WTC11 (cell line): ENCODE measurements around the gene MAML3. TPM values are rescaled to one million over a fixed set of nuclear protein-coding genes. Genes with fewer than 3 reads are reported as not detected.

Experiments used
- ATAC-seq: fragments of 200-7000 bp; cut with Tn5 transposase; 2 replicates; pipeline ENCODE4 v1.10.0; 2021; ENCODE audit warnings: mild to moderate bottlenecking, moderate library complexity
- CTCF ChIA-PET: fragments of 300-600 bp; sonication (Branson Sonifier 250); formaldehyde crosslinking; loops from one replicate; lab custom pipeline; 2021; ENCODE audit warnings: antibody characterized with exemption; lab: Charles Lee
- POLR2A ChIA-PET: fragments of 350-600 bp; sonication (Branson Sonifier 250); formaldehyde crosslinking; loops from one replicate; lab custom pipeline; 2021; ENCODE audit warnings: antibody characterized with exemption; lab: Charles Lee
- DNase-seq: peaks from one replicate; pipeline ENCODE4 v3.0.0; 2021; ENCODE audit warnings: low spot score
- H3K27ac Mint-ChIP-seq: 2 replicates; pipeline ENCODE4 v1.8.0; 2021; ENCODE audit warnings: mixed read lengths
- H3K27me3 Mint-ChIP-seq: 2 replicates; pipeline ENCODE4 v1.8.0; 2021; ENCODE audit warnings: low read depth, mild to moderate bottlenecking, moderate library complexity, mixed read lengths
- H3K36me3 Mint-ChIP-seq: 2 replicates; pipeline ENCODE4 v1.8.0; 2021; ENCODE audit warnings: mixed read lengths
- H3K4me1 Mint-ChIP-seq: 2 replicates; pipeline ENCODE4 v1.8.0; 2022; ENCODE audit warnings: mixed read lengths
- H3K4me3 Mint-ChIP-seq: 2 replicates; pipeline ENCODE4 v1.8.0; 2021; ENCODE audit warnings: mild to moderate bottlenecking, moderate library complexity, mixed read lengths
- H3K9me3 Mint-ChIP-seq: 2 replicates; pipeline ENCODE4 v1.8.0; 2021; ENCODE audit warnings: mixed read lengths
- ESRRA ChIP-seq: sonication (generic); formaldehyde crosslinking; IDR thresholded peaks from 2 replicates; pipeline ENCODE4 v1.8.1; 2022; ENCODE audit warnings: mild to moderate bottlenecking, missing genetic modification reagents, borderline replicate concordance
- FOXK1 ChIP-seq: sonication (generic); formaldehyde crosslinking; IDR thresholded peaks from 2 replicates; pipeline ENCODE4 v1.8.0; 2022; ENCODE audit warnings: mild to moderate bottlenecking, moderate library complexity, missing genetic modification reagents
- FOXP1 ChIP-seq: sonication (generic); formaldehyde crosslinking; IDR thresholded peaks from 2 replicates; pipeline ENCODE4 v1.8.0; 2022; ENCODE audit warnings: missing genetic modification reagents, mild to moderate bottlenecking, moderate library complexity, borderline replicate concordance
- IRF2 ChIP-seq: sonication (generic); formaldehyde crosslinking; IDR thresholded peaks from 2 replicates; pipeline ENCODE4 v1.8.0; 2022; ENCODE audit warnings: low read depth, missing genetic modification reagents, borderline replicate concordance
- JAZF1 ChIP-seq: fragments of 250-450 bp; sonication (Bioruptor Pico); IDR thresholded peaks from 2 replicates; pipeline ENCODE4 v1.9.0; 2021; ENCODE audit warnings: moderate library complexity, mild to moderate bottlenecking, inconsistent platforms
- KAT7 ChIP-seq: sonication (generic); formaldehyde crosslinking; IDR thresholded peaks from 2 replicates; pipeline ENCODE4 v1.8.1; 2023; ENCODE audit warnings: missing genetic modification reagents, mild to moderate bottlenecking, borderline replicate concordance
- NR1H2 ChIP-seq: sonication (generic); formaldehyde crosslinking; IDR thresholded peaks from 2 replicates; pipeline ENCODE4 v1.9.0; 2021; ENCODE audit warnings: mild to moderate bottlenecking, moderate library complexity, missing genetic modification reagents
- TCF7 ChIP-seq: sonication (generic); formaldehyde crosslinking; IDR thresholded peaks from 2 replicates; pipeline ENCODE4 v1.8.0; 2022; ENCODE audit warnings: mild to moderate bottlenecking, low read depth, missing genetic modification reagents, moderate library complexity
- TP53 ChIP-seq: sonication (generic); formaldehyde crosslinking; IDR thresholded peaks from 2 replicates; pipeline ENCODE4 v1.8.1; 2023; ENCODE audit warnings: mild to moderate bottlenecking, missing genetic modification reagents
- ZNF121 ChIP-seq: sonication (generic); formaldehyde crosslinking; IDR thresholded peaks from 2 replicates; pipeline ENCODE4 v1.8.0; 2023; ENCODE audit warnings: missing genetic modification reagents
- ZNF232 ChIP-seq: sonication (generic); formaldehyde crosslinking; IDR thresholded peaks from 2 replicates; pipeline ENCODE4 v1.8.0; 2022; ENCODE audit warnings: mild to moderate bottlenecking, missing genetic modification reagents
- ZNF263 ChIP-seq: sonication (generic); formaldehyde crosslinking; IDR thresholded peaks from 2 replicates; pipeline ENCODE4 v1.8.1; 2022; ENCODE audit warnings: low read depth, mild to moderate bottlenecking, moderate library complexity, missing genetic modification reagents
- total RNA-seq: library from RNA; stranded (reverse); gene quantifications from 3 replicates; pipeline ENCODE4 v1.2.3, GENCODE V29; 2021
- TF ChIP-seq, protein P1 (sequence below): sonication (generic); formaldehyde crosslinking; conservative IDR thresholded peaks from 2 replicates; pipeline ENCODE4 v1.8.1; 2023; ENCODE audit warnings: mild to moderate bottlenecking, low read depth, missing genetic modification reagents, moderate library complexity
- TF ChIP-seq, protein P2 (sequence below): sonication (generic); formaldehyde crosslinking; conservative IDR thresholded peaks from 2 replicates; pipeline ENCODE4 v1.8.1; 2022; ENCODE audit warnings: mild to moderate bottlenecking, missing genetic modification reagents
- TF ChIP-seq, protein P3 (sequence below): sonication (generic); formaldehyde crosslinking; IDR thresholded peaks from 2 replicates; pipeline ENCODE4 v1.8.1; 2023; ENCODE audit warnings: mild to moderate bottlenecking, missing genetic modification reagents
- TF ChIP-seq, protein P4 (sequence below): sonication (generic); formaldehyde crosslinking; IDR thresholded peaks from 2 replicates; pipeline ENCODE4 v1.8.0; 2022; ENCODE audit warnings: mild to moderate bottlenecking, missing genetic modification reagents
- TF ChIP-seq, protein P5 (sequence below): sonication (generic); formaldehyde crosslinking; IDR thresholded peaks from 2 replicates; pipeline ENCODE4 v1.8.0; 2023; ENCODE audit warnings: missing genetic modification reagents
- TF ChIP-seq, protein P6 (sequence below): fragments of 250-450 bp; sonication (Bioruptor Pico); IDR thresholded peaks from 2 replicates; pipeline ENCODE4 v1.9.0; 2021; ENCODE audit warnings: mild to moderate bottlenecking
- TF ChIP-seq, protein P7 (sequence below): fragments of 250-450 bp; sonication (Bioruptor Pico); conservative IDR thresholded peaks from 2 replicates; pipeline ENCODE4 v1.9.0; 2021; ENCODE audit warnings: mild to moderate bottlenecking
- TF ChIP-seq, protein P8 (sequence below): sonication (generic); formaldehyde crosslinking; IDR thresholded peaks from 2 replicates; pipeline ENCODE4 v1.8.1; 2023; ENCODE audit warnings: mild to moderate bottlenecking, missing genetic modification reagents, borderline replicate concordance

The MAML3 gene
- total RNA-seq, 1 experiment from 2014 or later = 7.4 TPM

DNA sequence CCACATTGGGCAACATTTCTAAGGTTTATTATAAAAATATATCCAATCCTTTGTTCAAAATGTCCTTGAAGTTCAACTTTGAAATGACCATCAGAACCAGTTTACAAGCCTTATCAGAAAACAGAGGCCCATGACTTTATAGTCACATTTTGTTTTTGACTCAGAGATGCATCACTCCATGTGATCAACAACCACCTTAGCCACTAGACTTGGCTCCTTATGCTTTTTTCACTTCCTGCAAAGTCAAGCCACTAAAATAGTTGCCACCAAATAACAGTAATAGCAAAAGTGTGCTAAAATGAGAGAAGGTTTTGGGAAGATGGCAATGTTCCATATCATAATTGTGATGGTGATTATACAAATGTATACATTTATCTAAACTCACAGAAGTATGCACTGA lies 181.7 kb downstream of the MAML3 start (continued):
- TF ChIP-seq KAT7 (CRISPR knock-in tag) (no peak), IRF2 (CRISPR knock-in tag) (no peak)

DNA sequence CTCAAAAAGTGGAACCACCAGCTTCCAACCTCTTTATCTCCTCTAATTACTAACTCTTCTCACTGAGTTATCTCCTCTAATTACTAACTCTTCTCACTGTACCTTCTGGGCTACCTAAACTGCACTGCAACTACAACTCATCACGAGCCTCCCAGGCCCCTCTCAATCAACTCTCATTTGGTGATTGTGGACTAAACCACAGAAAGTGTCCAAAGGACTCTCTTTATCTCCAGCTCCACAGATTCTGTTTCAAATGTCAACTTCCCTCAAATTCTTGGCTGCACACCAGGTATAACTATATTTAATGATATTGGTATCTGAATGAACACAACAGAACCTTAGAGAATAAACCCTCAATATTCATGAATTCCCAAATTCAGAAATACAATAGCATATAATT lies 182.9 kb downstream of the MAML3 start:
- no peak overlapping the region for H3K4me3 Mint-ChIP-seq
- ATAC-seq (no peak), DNase-seq (no peak)
- H3K36me3 Mint-ChIP-seq = no peaks in the 10 kb centered on the region
- H3K27me3 Mint-ChIP-seq = peaks cover 9% of the 10 kb centered on the region
- ChIA-PET CTCF (no interaction called here), POLR2A (no interaction called here)
- no peaks in the 10 kb centered on the region for H3K4me1 Mint-ChIP-seq
- no peaks in the 10 kb centered on the region for H3K9me3 Mint-ChIP-seq
- no peak overlapping the region for H3K27ac Mint-ChIP-seq
- no peak for TF ChIP-seq TCF7 (CRISPR knock-in tag)
- TF ChIP-seq NR1H2 (CRISPR knock-in tag) = no peak
- no peak for TF ChIP-seq JAZF1
- TF ChIP-seq, protein P1, sequence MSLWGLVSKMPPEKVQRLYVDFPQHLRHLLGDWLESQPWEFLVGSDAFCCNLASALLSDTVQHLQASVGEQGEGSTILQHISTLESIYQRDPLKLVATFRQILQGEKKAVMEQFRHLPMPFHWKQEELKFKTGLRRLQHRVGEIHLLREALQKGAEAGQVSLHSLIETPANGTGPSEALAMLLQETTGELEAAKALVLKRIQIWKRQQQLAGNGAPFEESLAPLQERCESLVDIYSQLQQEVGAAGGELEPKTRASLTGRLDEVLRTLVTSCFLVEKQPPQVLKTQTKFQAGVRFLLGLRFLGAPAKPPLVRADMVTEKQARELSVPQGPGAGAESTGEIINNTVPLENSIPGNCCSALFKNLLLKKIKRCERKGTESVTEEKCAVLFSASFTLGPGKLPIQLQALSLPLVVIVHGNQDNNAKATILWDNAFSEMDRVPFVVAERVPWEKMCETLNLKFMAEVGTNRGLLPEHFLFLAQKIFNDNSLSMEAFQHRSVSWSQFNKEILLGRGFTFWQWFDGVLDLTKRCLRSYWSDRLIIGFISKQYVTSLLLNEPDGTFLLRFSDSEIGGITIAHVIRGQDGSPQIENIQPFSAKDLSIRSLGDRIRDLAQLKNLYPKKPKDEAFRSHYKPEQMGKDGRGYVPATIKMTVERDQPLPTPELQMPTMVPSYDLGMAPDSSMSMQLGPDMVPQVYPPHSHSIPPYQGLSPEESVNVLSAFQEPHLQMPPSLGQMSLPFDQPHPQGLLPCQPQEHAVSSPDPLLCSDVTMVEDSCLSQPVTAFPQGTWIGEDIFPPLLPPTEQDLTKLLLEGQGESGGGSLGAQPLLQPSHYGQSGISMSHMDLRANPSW (CRISPR knock-in tag) = no peak
- TF ChIP-seq, protein P2, sequence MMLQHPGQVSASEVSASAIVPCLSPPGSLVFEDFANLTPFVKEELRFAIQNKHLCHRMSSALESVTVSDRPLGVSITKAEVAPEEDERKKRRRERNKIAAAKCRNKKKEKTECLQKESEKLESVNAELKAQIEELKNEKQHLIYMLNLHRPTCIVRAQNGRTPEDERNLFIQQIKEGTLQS = no peak
- TF ChIP-seq ESRRA (CRISPR knock-in tag) = no peak
- TF ChIP-seq, protein P3, sequence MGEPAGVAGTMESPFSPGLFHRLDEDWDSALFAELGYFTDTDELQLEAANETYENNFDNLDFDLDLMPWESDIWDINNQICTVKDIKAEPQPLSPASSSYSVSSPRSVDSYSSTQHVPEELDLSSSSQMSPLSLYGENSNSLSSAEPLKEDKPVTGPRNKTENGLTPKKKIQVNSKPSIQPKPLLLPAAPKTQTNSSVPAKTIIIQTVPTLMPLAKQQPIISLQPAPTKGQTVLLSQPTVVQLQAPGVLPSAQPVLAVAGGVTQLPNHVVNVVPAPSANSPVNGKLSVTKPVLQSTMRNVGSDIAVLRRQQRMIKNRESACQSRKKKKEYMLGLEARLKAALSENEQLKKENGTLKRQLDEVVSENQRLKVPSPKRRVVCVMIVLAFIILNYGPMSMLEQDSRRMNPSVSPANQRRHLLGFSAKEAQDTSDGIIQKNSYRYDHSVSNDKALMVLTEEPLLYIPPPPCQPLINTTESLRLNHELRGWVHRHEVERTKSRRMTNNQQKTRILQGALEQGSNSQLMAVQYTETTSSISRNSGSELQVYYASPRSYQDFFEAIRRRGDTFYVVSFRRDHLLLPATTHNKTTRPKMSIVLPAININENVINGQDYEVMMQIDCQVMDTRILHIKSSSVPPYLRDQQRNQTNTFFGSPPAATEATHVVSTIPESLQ (CRISPR knock-in tag) = no peak
- TF ChIP-seq FOXK1 (CRISPR knock-in tag) = no peak
- TF ChIP-seq ZNF121 (CRISPR knock-in tag) = no peak
- TF ChIP-seq, protein P4, sequence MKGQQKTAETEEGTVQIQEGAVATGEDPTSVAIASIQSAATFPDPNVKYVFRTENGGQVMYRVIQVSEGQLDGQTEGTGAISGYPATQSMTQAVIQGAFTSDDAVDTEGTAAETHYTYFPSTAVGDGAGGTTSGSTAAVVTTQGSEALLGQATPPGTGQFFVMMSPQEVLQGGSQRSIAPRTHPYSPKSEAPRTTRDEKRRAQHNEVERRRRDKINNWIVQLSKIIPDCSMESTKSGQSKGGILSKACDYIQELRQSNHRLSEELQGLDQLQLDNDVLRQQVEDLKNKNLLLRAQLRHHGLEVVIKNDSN (CRISPR knock-in tag) = no peak
- TF ChIP-seq, protein P5, sequence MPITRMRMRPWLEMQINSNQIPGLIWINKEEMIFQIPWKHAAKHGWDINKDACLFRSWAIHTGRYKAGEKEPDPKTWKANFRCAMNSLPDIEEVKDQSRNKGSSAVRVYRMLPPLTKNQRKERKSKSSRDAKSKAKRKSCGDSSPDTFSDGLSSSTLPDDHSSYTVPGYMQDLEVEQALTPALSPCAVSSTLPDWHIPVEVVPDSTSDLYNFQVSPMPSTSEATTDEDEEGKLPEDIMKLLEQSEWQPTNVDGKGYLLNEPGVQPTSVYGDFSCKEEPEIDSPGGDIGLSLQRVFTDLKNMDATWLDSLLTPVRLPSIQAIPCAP (CRISPR knock-in tag) = no peak
- TF ChIP-seq KAT7 (CRISPR knock-in tag) = no peak
- TF ChIP-seq, protein P6, sequence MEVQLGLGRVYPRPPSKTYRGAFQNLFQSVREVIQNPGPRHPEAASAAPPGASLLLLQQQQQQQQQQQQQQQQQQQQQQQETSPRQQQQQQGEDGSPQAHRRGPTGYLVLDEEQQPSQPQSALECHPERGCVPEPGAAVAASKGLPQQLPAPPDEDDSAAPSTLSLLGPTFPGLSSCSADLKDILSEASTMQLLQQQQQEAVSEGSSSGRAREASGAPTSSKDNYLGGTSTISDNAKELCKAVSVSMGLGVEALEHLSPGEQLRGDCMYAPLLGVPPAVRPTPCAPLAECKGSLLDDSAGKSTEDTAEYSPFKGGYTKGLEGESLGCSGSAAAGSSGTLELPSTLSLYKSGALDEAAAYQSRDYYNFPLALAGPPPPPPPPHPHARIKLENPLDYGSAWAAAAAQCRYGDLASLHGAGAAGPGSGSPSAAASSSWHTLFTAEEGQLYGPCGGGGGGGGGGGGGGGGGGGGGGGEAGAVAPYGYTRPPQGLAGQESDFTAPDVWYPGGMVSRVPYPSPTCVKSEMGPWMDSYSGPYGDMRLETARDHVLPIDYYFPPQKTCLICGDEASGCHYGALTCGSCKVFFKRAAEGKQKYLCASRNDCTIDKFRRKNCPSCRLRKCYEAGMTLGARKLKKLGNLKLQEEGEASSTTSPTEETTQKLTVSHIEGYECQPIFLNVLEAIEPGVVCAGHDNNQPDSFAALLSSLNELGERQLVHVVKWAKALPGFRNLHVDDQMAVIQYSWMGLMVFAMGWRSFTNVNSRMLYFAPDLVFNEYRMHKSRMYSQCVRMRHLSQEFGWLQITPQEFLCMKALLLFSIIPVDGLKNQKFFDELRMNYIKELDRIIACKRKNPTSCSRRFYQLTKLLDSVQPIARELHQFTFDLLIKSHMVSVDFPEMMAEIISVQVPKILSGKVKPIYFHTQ (CRISPR knock-in tag) = no peak
- no peak for TF ChIP-seq FOXP1
- TF ChIP-seq ZNF232 (CRISPR knock-in tag) = no peak
- TF ChIP-seq, protein P7, sequence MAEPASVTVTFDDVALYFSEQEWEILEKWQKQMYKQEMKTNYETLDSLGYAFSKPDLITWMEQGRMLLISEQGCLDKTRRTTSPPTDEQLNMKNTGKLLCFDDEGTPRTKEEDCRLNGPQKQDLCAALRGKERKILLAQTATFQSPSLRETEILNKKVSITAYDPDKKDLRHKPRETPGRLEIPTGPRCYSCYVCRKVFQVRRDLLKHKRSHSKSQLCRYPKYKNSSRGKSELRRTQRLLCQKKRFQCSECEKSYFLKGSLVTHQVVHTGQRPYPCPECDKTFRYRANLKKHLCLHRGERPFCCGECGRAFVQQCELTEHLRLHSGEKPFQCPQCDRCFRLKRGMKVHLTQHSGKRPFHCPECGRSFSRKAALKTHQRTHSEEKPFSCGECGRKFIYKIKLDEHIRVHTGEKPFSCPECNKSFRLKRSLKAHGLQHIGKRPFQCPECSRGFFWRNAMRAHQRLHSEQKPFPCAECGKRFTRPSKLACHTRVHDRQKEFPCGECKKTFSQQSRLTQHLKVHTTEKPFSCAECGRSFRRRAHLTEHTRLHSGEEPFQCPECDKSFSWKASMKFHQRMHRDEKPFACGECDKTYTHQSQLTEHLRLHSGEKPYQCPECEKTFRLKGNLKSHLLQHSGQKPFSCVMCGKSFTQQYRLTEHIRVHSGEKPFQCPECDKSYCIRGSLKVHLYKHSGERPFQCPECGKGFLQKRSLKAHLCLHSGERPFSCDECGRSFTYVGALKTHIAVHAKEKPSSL (CRISPR knock-in tag) = no peak
- TF ChIP-seq, protein P8, sequence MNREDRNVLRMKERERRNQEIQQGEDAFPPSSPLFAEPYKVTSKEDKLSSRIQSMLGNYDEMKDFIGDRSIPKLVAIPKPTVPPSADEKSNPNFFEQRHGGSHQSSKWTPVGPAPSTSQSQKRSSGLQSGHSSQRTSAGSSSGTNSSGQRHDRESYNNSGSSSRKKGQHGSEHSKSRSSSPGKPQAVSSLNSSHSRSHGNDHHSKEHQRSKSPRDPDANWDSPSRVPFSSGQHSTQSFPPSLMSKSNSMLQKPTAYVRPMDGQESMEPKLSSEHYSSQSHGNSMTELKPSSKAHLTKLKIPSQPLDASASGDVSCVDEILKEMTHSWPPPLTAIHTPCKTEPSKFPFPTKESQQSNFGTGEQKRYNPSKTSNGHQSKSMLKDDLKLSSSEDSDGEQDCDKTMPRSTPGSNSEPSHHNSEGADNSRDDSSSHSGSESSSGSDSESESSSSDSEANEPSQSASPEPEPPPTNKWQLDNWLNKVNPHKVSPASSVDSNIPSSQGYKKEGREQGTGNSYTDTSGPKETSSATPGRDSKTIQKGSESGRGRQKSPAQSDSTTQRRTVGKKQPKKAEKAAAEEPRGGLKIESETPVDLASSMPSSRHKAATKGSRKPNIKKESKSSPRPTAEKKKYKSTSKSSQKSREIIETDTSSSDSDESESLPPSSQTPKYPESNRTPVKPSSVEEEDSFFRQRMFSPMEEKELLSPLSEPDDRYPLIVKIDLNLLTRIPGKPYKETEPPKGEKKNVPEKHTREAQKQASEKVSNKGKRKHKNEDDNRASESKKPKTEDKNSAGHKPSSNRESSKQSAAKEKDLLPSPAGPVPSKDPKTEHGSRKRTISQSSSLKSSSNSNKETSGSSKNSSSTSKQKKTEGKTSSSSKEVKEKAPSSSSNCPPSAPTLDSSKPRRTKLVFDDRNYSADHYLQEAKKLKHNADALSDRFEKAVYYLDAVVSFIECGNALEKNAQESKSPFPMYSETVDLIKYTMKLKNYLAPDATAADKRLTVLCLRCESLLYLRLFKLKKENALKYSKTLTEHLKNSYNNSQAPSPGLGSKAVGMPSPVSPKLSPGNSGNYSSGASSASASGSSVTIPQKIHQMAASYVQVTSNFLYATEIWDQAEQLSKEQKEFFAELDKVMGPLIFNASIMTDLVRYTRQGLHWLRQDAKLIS (CRISPR knock-in tag) = no peak
- no peak for TF ChIP-seq ZNF263 (CRISPR knock-in tag)
- no peak for TF ChIP-seq TP53
